GM12874 (cell line): ENCODE measurements around the gene NAT14.

Experiments
- TF ChIP-seq, protein P1 (sequence below): IDR thresholded peaks from 2 replicates; pipeline ENCODE4 v1.5.1; 2011; ENCODE audit warnings: low read depth, mild to moderate bottlenecking, control low read depth, low read length, moderate library complexity; ENCODE audit not compliant: insufficient read depth

NAT14 gene

DNA sequence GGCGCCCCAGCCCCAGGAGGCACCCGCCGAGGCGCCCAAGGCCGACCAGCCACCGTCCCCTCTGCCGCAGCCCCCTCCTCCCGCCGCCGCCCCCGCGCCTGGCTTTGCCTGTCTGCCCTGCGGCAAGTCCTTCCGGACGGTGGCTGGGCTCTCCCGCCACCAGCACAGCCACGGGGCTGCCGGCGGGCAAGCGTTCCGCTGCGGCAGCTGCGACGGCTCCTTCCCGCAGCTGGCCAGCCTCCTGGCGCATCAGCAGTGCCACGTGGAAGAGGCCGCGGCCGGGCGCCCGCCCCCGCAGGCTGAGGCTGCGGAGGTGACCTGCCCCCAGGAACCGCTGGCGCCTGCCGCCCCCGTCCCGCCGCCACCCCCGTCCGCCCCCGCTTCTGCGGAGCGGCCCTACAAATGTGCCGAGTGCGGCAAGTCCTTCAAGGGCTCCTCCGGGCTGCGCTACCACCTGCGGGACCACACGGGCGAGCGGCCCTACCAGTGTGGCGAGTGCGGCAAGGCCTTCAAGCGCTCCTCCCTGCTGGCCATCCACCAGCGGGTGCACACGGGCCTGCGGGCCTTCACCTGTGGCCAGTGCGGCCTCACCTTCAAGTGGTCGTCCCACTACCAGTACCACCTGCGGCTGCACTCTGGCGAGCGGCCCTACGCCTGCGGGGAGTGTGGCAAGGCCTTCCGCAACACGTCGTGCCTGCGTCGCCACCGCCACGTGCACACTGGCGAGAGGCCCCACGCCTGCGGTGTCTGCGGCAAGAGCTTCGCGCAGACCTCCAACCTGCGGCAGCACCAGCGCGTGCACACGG, 2.6 kb upstream of the NAT14 start:
- TF ChIP-seq, protein P1, sequence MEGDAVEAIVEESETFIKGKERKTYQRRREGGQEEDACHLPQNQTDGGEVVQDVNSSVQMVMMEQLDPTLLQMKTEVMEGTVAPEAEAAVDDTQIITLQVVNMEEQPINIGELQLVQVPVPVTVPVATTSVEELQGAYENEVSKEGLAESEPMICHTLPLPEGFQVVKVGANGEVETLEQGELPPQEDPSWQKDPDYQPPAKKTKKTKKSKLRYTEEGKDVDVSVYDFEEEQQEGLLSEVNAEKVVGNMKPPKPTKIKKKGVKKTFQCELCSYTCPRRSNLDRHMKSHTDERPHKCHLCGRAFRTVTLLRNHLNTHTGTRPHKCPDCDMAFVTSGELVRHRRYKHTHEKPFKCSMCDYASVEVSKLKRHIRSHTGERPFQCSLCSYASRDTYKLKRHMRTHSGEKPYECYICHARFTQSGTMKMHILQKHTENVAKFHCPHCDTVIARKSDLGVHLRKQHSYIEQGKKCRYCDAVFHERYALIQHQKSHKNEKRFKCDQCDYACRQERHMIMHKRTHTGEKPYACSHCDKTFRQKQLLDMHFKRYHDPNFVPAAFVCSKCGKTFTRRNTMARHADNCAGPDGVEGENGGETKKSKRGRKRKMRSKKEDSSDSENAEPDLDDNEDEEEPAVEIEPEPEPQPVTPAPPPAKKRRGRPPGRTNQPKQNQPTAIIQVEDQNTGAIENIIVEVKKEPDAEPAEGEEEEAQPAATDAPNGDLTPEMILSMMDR, result no peak

- TF ChIP-seq, protein P1, result no peak
These were observed 1.9 kb upstream of the NAT14 start for GRCh38 chr19:55482967-55483705.

DNA sequence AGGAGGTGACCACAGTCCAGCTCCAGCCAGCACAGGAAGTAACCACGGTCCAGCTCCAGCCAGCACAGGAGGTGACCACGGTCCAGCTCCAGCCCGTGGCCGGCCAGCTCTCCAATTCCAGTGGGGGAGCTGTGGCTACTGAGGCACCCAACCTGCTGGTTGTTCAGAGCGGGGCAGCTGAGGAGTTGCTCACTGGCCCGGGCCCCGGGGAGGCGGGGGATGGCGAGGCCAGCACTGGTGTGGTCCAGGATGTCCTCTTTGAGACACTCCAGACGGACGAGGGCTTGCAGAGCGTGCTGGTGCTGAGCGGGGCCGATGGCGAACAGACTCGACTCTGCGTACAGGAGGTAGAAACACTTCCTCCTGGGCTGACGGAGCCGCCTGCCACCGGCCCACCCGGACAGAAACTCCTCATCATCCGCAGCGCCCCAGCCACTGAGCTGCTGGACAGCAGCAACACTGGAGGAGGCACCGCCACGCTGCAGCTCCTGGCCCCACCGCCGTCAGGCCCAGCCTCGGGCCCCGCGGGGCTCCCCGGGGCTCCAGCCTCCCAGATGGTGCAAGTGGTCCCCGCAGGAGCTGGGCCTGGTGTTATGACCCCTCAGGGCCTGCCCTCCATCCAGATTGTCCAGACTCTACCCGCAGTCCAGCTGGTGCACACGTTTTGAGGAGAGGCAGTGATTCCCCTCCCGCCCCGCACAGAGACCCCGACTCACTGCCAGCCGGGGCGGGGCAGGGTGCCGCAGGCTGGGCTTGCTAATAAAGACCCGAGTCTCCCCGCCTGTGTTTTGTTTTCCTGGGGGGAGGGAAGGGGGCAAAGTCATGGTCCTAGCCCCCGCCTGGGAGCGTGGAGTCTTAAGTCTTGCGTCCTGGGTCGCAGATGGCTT, 1.0 kb upstream of the NAT14 start:
- TF ChIP-seq, protein P1, result no peak

DNA sequence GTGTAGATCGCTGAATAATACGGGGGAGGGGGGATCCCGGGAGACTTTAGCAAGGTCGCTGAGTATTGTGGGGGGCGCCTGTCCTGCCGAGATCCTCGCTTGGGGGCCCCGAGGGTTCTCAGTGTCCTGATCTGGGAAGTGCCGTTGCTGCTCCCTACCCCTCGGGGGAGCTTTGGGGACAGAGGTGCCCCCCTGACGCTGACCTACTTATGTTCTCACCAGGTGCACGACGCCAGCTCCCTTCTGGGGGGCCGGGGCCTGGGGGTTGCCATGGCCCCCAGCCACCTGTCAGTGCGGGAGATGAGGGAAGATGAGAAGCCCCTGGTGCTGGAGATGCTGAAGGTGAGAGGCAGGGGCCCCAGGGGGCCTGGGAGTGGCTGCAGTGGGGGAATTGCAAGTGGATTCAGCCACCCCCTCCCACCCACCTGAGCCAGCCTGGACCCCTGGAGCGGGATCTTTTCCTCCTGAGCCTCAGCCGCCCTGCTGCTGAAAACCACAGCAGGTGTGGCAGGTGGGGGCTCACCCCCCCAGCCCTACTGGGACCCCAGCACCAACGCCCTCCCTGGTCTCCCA, 537 bp downstream of the NAT14 start:
- TF ChIP-seq, protein P1, result no peak

DNA sequence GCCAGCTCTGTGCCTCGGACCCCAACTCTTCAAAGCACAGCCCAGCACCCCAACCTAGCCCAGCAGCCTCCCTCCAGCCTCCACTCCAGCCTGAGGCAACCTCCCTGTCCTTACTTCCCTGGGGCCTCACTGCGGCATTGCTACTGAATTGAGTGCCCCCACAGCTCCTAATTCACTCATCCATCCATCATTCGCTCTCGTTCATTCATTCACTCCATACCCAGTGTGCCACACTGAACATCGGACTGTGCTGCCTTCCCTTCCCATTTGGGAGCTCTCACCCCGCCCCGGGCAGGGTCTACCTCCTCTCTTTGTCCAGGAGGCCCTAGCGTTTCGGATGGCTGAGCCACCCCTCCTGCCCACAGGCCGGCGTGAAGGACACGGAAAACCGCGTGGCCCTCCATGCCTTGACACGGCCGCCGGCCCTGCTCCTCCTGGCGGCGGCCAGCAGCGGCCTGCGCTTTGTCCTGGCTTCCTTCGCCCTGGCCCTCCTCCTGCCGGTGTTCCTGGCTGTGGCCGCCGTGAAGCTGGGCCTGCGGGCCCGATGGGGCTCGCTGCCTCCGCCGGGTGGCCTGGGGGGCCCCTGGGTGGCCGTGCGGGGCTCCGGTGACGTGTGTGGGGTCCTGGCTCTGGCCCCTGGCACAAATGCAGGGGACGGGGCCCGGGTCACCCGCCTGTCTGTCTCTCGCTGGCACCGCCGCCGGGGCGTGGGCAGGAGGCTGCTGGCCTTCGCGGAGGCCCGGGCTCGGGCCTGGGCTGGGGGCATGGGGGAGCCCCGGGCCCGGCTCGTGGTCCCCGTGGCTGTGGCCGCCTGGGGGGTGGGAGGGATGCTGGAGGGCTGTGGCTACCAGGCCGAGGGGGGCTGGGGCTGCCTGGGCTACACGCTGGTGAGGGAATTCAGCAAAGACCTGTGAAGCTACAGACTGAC, 1.3 kb downstream of the NAT14 start:
- TF ChIP-seq, protein P1, result no peak

GRCh38 chr19:55486971-55487923, 2.3 kb downstream of the NAT14 start:
- TF ChIP-seq, protein P1, result no peak
